HCT116 (cell line): Measurements from ENCODE around the gene CXXC5. TPM values are rescaled to one million over a fixed set of nuclear protein-coding genes. Genes with fewer than 3 reads are reported as not detected.

Experiments used
- ATAC-seq: fragments of 200-7000 bp; cut with Tn5 transposase; 2 replicates; pipeline ENCODE4 v1.9.1; 2020; ENCODE audit warnings: mild to moderate bottlenecking, moderate library complexity
- BruUV-seq: library from RNA; stranded (reverse); fragments of 400-500 nt; replicated peaks from 2 replicates; lab custom pipeline; 2021; lab: Mats Ljungman, UMichigan
- CTCF ChIA-PET: fragments of 300-600 bp; sonication (Branson Sonifier 250); formaldehyde crosslinking; loops from one replicate; lab custom pipeline; 2021; ENCODE audit warnings: antibody characterized with exemption; lab: Charles Lee
- POLR2A ChIA-PET: fragments of 300-600, 350-600 bp; sonication (Branson Sonifier 250); formaldehyde crosslinking; loops from one replicate; lab custom pipeline; 2021; ENCODE audit warnings: antibody characterized with exemption; lab: Charles Lee
- RAD21 ChIA-PET, 2 experiments: fragments of 300-600 bp; sonication (Branson Sonifier 250); formaldehyde crosslinking; loops; one replicate each; lab custom pipeline; 2023; ENCODE audit warnings: low total read pairs in 2 of 2; ENCODE audit not compliant: uncharacterized antibody in 2 of 2, unreplicated experiment in 2 of 2, low non-redundant PET in 1 of 2; lab: Charles Lee
- DNase-seq: peaks from one replicate; pipeline ENCODE4 v3.0.0-alpha.2; 2010; ENCODE audit warnings: low read depth, low spot score
- H2AFZ ChIP-seq: fragments of 200-600 bp; shearing (Covaris generic), sonication (generic); 2 replicates; pipeline ENCODE4 v1.6.1; 2017; ENCODE audit warnings: low read depth, mixed run types, mixed read lengths, antibody characterized with exemption, low read length; ENCODE audit not compliant: poor library complexity, severe bottlenecking
- H3K27ac ChIP-seq: 2 replicates; pipeline ENCODE4 v1.5.1; 2012; ENCODE audit warnings: low read depth, low read length
- H3K27me3 ChIP-seq: fragments of 200-600 bp; sonication (generic); 2 replicates; pipeline ENCODE4 v1.6.1; 2016; ENCODE audit warnings: mixed run types, low read length, mixed read lengths; ENCODE audit not compliant: insufficient read depth
- H3K36me3 ChIP-seq, 2 experiments: fragments of 200-500 bp in 1 of 2; fragments of 200-600 bp in 1 of 2; sonication (Bioruptor generic) in 1 of 2; sonication (generic) in 1 of 2; 2 replicates each; pipeline versions ENCODE4 v1.5.1 to v1.6.1; 2014 to 2016; ENCODE audit warnings: low read length in 2 of 2, inconsistent platforms in 1 of 2, mixed read lengths in 1 of 2, mixed run types in 1 of 2; ENCODE audit not compliant: insufficient read depth in 2 of 2, control insufficient read depth in 1 of 2
- H3K4me1 ChIP-seq, 2 experiments: fragments of 200-600 bp in 1 of 2; sonication (generic) in 1 of 2; 2 replicates each; pipeline versions ENCODE4 v1.5.1 to v1.6.1; 2012 to 2017; ENCODE audit warnings: low read length in 2 of 2, inconsistent platforms in 1 of 2, mild to moderate bottlenecking in 1 of 2, mixed read lengths in 1 of 2, mixed run types in 1 of 2, moderate library complexity in 1 of 2; ENCODE audit not compliant: insufficient read depth in 2 of 2, control insufficient read depth in 1 of 2
- H3K4me2 ChIP-seq: fragments of 200-600 bp; sonication (generic); 2 replicates; pipeline ENCODE4 v1.6.1; 2017; ENCODE audit warnings: mixed run types, low read length, mixed read lengths
- H3K4me3 ChIP-seq, 2 experiments: fragments of 200-600 bp in 1 of 2; sonication (generic) in 1 of 2; replicated peaks in 1 of 2; 2 replicates each; pipeline ENCODE4 v1.5.1; 2011 to 2016; ENCODE audit warnings: low read length in 2 of 2, control low read depth in 1 of 2, low read depth in 1 of 2, mild to moderate bottlenecking in 1 of 2, mixed read lengths in 1 of 2, mixed run types in 1 of 2
- H3K79me2 ChIP-seq: fragments of 200-600 bp; sonication (generic); 2 replicates; pipeline ENCODE4 v1.6.1; 2017; ENCODE audit warnings: mild to moderate bottlenecking, mixed run types, low read length, moderate library complexity, mixed read lengths; ENCODE audit not compliant: insufficient read depth
- H3K9ac ChIP-seq: fragments of 200-600 bp; sonication (generic); 2 replicates; pipeline ENCODE4 v1.6.1; 2016; ENCODE audit warnings: low read length, mixed read lengths
- H3K9me2 ChIP-seq: fragments of 200-600 bp; sonication (generic), shearing (Covaris generic); 2 replicates; pipeline ENCODE4 v1.6.1; 2017; ENCODE audit warnings: mixed run types, mild to moderate bottlenecking, moderate library complexity; ENCODE audit not compliant: insufficient read depth
- H3K9me3 ChIP-seq, 2 experiments: fragments of 200-500 bp in 1 of 2; fragments of 200-600 bp in 1 of 2; sonication (Bioruptor generic) in 1 of 2; sonication (generic) in 1 of 2; 2 replicates each; pipeline ENCODE4 v1.6.1; 2014 to 2017; ENCODE audit warnings: low read length in 2 of 2, mixed read lengths in 2 of 2, inconsistent platforms in 1 of 2, low read depth in 1 of 2, mild to moderate bottlenecking in 1 of 2, mixed run types in 1 of 2, moderate library complexity in 1 of 2; ENCODE audit not compliant: control insufficient read depth in 1 of 2, insufficient read depth in 1 of 2
- H4K20me1 ChIP-seq: fragments of 200-600 bp; sonication (generic), shearing (Covaris generic); 2 replicates; pipeline ENCODE4 v1.6.1; 2017; ENCODE audit warnings: mixed run types, mild to moderate bottlenecking, moderate library complexity; ENCODE audit not compliant: insufficient read depth
- CBX3 ChIP-seq: IDR thresholded peaks from 2 replicates; pipeline ENCODE4 v1.6.1; 2012; ENCODE audit warnings: low read depth
- EGR1 ChIP-seq: IDR thresholded peaks from 2 replicates; pipeline ENCODE4 v1.6.1; 2012; ENCODE audit warnings: low read depth
- ELF1 ChIP-seq: IDR thresholded peaks from 2 replicates; pipeline ENCODE4 v1.6.1; 2012; ENCODE audit warnings: low read depth, borderline replicate concordance
- JUND ChIP-seq: IDR thresholded peaks from 2 replicates; pipeline ENCODE4 v1.6.1; 2012
- POLR2A ChIP-seq: IDR thresholded peaks from 2 replicates; pipeline ENCODE4 v1.7.0; 2011; ENCODE audit warnings: borderline replicate concordance; ENCODE audit not compliant: insufficient read depth, insufficient read length; ENCODE audit errors: extremely low read depth
- RAD21 ChIP-seq: IDR thresholded peaks from 2 replicates; pipeline ENCODE4 v1.6.1; 2012; ENCODE audit warnings: low read depth, mild to moderate bottlenecking
- SP1 ChIP-seq: IDR thresholded peaks from 2 replicates; pipeline ENCODE4 v1.6.1; 2012; ENCODE audit warnings: low read depth
- SRF ChIP-seq: IDR thresholded peaks from 2 replicates; pipeline ENCODE4 v1.6.1; 2012; ENCODE audit warnings: low read depth
- TCF7L2 ChIP-seq: IDR thresholded peaks from 2 replicates; pipeline ENCODE4 v1.7.0; 2011; ENCODE audit warnings: borderline replicate concordance, inconsistent platforms; ENCODE audit not compliant: insufficient read depth, insufficient read length; ENCODE audit errors: extremely low read depth
- YY1 ChIP-seq: IDR thresholded peaks from 2 replicates; pipeline ENCODE4 v1.6.1; 2011; ENCODE audit warnings: low read length, low read depth, moderate library complexity, mild to moderate bottlenecking; ENCODE audit not compliant: insufficient replicate concordance; ENCODE audit errors: extremely low read depth
- ZNF274 ChIP-seq: fragments of 200-500 bp; sonication (Bioruptor generic); IDR thresholded peaks from 2 replicates; pipeline ENCODE4 v1.6.1; 2014; ENCODE audit warnings: mild to moderate bottlenecking, low read depth, low read length, inconsistent platforms
- intact Hi-C: fragments of 100-400 bp; cut with micrococcal nuclease; formaldehyde crosslinking; loops from 2 replicates; pipeline ENCODE4 v1.10.0; 2022
- total RNA-seq: library from RNA; stranded (reverse); gene quantifications from one replicate; pipeline ENCODE4 v1.2.1, GENCODE V29; 2021; ENCODE audit not compliant: unreplicated experiment
- TF ChIP-seq, protein P1 (sequence below): IDR thresholded peaks from 2 replicates; pipeline ENCODE4 v1.6.1; 2011; ENCODE audit warnings: mild to moderate bottlenecking, low read length, moderate library complexity; ENCODE audit not compliant: insufficient replicate concordance; ENCODE audit errors: extremely low read depth
- TF ChIP-seq, protein P2 (sequence below): IDR thresholded peaks from 2 replicates; pipeline ENCODE4 v1.6.1; 2012

The CXXC5 gene
- total RNA-seq, 1 experiment from 2014 or later: 43.1 TPM

DNA sequence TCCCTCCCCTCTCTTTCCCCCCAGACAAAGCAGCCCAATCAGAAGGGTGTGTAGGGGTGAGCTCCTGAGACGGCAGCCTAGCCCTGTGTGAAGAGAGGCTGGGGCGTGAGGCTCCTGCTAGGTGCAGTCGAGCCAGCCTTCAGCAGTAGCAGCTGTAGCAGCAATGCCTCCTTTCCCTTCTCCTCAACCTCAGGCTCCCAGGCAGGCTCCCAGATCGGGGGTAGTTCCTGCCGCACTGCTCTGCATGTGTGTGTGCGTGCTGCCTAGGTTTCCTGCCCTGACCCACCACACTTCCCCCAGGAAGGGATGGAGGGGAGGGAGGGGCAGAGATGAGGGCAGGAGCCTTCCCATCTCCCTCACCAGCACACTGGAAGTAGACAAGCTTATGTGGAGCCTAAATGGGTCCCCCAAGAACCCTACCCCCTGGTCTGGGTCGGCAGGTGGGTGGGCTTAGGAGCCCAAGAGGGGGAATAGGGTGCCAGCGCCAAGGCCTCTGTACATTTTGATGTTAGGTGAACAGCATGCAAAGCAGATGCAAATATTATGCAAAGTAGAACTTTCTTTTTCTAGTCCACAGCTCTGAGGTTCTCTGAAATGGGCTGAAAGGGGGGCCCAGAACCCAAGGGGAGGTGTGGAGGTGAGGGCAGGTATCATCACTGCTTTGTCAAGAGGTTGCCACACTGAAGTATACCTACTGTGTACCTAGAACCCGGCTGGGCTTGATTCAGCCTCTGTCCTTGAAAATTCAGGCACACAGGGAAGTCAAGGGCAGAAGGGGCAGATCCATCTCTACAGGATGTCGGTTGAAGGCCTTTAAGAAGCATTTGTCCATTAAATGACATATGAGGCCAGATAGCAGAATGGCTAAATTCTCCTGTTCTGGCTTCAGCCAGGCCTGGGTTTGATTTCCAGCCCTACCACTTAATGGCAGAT is 57.8 kb downstream of the CXXC5 start (continued):
- no peak for TF ChIP-seq POLR2A
- TF ChIP-seq, protein P1, sequence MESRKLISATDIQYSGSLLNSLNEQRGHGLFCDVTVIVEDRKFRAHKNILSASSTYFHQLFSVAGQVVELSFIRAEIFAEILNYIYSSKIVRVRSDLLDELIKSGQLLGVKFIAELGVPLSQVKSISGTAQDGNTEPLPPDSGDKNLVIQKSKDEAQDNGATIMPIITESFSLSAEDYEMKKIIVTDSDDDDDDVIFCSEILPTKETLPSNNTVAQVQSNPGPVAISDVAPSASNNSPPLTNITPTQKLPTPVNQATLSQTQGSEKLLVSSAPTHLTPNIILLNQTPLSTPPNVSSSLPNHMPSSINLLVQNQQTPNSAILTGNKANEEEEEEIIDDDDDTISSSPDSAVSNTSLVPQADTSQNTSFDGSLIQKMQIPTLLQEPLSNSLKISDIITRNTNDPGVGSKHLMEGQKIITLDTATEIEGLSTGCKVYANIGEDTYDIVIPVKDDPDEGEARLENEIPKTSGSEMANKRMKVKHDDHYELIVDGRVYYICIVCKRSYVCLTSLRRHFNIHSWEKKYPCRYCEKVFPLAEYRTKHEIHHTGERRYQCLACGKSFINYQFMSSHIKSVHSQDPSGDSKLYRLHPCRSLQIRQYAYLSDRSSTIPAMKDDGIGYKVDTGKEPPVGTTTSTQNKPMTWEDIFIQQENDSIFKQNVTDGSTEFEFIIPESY: no peak
- TF ChIP-seq TCF7L2: no peak
- TF ChIP-seq RAD21: no peak
- TF ChIP-seq YY1: no peak
- no peak for TF ChIP-seq SP1
- no peak for TF ChIP-seq ZNF274
- TF ChIP-seq ELF1: no peak
- TF ChIP-seq JUND: no peak
- no peak for TF ChIP-seq EGR1
- TF ChIP-seq CBX3: no peak
- TF ChIP-seq, all 23 proteins: peak for 0

DNA sequence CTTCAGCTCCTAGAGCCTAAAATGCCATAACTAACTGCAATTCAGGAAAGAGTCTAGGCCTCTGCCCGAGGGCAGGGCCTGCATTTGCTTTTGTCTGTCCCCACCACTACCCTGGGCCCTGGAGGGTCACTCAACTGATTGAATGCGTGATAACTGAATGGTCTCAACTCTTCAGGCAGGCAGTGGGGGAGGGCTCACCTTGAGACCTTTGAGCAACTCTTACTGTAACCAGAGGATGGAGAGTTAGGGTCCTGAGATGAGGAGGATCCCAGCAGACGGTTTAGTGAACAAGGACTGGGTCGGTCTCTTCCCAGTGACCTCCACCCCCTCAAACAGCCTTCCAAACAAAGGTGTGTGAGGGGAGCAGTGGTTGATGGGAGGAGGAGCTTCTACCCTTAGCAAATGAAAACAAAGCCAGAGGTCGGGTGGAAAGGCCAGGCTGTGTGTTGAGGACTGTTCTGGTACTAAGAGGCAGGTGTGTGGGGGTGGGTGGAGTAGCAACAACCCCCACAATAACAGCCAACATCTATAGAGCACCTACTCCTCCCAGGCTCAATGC is 59.4 kb downstream of the CXXC5 start:
- CTCF ChIA-PET: no interaction called here
- H3K9me2 ChIP-seq: no peaks in the 10 kb centered on the region
- TF ChIP-seq, protein P2, sequence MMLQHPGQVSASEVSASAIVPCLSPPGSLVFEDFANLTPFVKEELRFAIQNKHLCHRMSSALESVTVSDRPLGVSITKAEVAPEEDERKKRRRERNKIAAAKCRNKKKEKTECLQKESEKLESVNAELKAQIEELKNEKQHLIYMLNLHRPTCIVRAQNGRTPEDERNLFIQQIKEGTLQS: no peak
- no peak for TF ChIP-seq SRF
- H3K27ac ChIP-seq: no peak overlapping the region
- intact Hi-C loops: no loop called here
- POLR2A ChIA-PET: no interaction called here
- H2AFZ ChIP-seq: no peak overlapping the region
- no peak overlapping the region for H3K4me3 ChIP-seq
- RAD21 ChIA-PET: no interaction called here
- BruUV-seq: no TSS peak
- no peak overlapping the region for H3K4me2 ChIP-seq
- DNase-seq: no peak
- peaks cover 30 to 40% of the 10 kb centered on the region in 2 experiments for H3K4me1 ChIP-seq
- no peak for ATAC-seq
- no peaks in the 10 kb centered on the region for H3K27me3 ChIP-seq
- H3K79me2 ChIP-seq: no peaks in the 10 kb centered on the region
- H3K36me3 ChIP-seq: no peaks in the 10 kb centered on the region
- H3K9me3 ChIP-seq: no peaks in the 10 kb centered on the region
- no peaks in the 10 kb centered on the region for H4K20me1 ChIP-seq
- H3K9ac ChIP-seq: no peak overlapping the region
